Activated CD4-positive, alpha-beta T cell treated with anti-CD3 and anti-CD28 coated beads, Interleukin-2, amount 10 ng/mL, durations not matched to agents 24 days and 14 days (primary cell): ENCODE results near the gene LRP1B. TPM values are rescaled to one million over a fixed set of nuclear protein-coding genes. Genes with fewer than 3 reads are reported as not detected.

ENCODE experiments used
- DNase-seq: peaks from one replicate; pipeline ENCODE4 v3.0.0; 2022
- H3K27ac Mint-ChIP-seq: one replicate; pipeline ENCODE4 v1.8.0; 2022; ENCODE audit warnings: mild to moderate bottlenecking, mixed read lengths
- H3K27me3 Mint-ChIP-seq: one replicate; pipeline ENCODE4 v1.8.0; 2022; ENCODE audit warnings: mixed read lengths
- H3K36me3 Mint-ChIP-seq: one replicate; pipeline ENCODE4 v1.8.0; 2022; ENCODE audit warnings: low read depth, mild to moderate bottlenecking, mixed read lengths
- H3K4me1 Mint-ChIP-seq: one replicate; pipeline ENCODE4 v1.8.0; 2021; ENCODE audit warnings: mixed read lengths
- H3K4me3 Mint-ChIP-seq: one replicate; pipeline ENCODE4 v1.8.0; 2022; ENCODE audit warnings: mild to moderate bottlenecking, moderate library complexity, mixed read lengths
- H3K9me3 Mint-ChIP-seq: one replicate; pipeline ENCODE4 v1.8.0; 2021; ENCODE audit warnings: mixed read lengths
- intact Hi-C: fragments of 100-400 bp; cut with micrococcal nuclease; formaldehyde crosslinking; loops from one replicate; pipeline ENCODE4 v1.15.1; 2023
- total RNA-seq: library from RNA; stranded (reverse); gene quantifications from 2 replicates; pipeline ENCODE4 v1.2.3, GENCODE V29; 2022

LRP1B gene
- total RNA-seq, 1 donor from 2014 or later: not detected

DNA sequence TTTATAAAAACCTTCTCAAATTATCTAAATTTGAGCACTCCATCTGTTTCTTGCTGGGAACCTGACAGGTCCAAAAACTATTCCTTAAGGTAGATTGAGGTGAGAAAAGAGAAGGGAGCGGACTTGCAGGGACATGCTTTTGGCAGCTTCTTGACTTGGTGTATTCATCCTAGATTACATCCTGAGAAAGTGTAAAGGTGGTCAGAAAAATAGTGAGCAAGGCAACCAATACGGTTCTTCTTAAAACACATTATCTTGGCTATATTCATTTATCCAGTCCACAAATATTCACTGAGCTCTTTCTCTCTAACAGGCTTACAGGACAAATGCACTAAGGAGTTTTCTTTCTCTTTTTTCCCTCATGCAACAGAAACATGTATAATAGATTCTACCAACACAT, 230.0 kb downstream of the LRP1B start:
- H3K9me3 Mint-ChIP-seq: no peaks in the 10 kb centered on the region
- no peak overlapping the region for H3K4me3 Mint-ChIP-seq
- no peak for DNase-seq
- no peak overlapping the region for H3K27ac Mint-ChIP-seq
- H3K27me3 Mint-ChIP-seq: no peaks in the 10 kb centered on the region
- no peaks in the 10 kb centered on the region for H3K4me1 Mint-ChIP-seq
- intact Hi-C loops: no loop called here
- H3K36me3 Mint-ChIP-seq: no peaks in the 10 kb centered on the region

DNA sequence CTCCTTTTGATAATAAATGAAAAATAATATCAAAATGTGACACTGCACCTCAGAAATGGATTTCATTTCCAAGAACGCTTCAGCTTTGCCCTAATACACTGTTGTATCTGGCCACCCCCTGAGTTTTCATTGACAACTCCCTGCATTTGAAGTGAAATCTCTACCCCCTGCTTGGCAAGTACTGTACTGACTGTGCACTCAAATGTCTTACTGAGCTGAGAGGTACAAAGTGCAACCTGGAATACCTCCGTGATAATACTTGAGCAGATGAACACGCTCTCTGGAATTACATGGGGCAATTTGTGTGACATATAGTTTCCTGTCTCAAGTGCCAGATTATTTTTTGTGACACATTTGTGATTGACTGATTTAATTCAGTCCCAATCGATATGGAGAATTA, 231.1 kb downstream of the LRP1B start:
- H3K27ac Mint-ChIP-seq: no peak overlapping the region
- intact Hi-C loops: no loop called here
- no peak overlapping the region for H3K4me3 Mint-ChIP-seq

GRCh38 chr2:141889788-141890187, 241.0 kb downstream of the LRP1B start:
- Mint-ChIP-seq H3K4me1 (no peaks in the 10 kb centered on the region), H3K27ac (no peak overlapping the region), H3K27me3 (no peaks in the 10 kb centered on the region), H3K4me3 (no peak overlapping the region), H3K9me3 (no peaks in the 10 kb centered on the region), H3K36me3 (no peaks in the 10 kb centered on the region)
- intact Hi-C loops: no loop called here
- no peak for DNase-seq

More for the DNA sequence above, 231.1 kb downstream of the LRP1B start:
- no peaks in the 10 kb centered on the region for H3K9me3 Mint-ChIP-seq
- no peaks in the 10 kb centered on the region for H3K4me1 Mint-ChIP-seq
- no peaks in the 10 kb centered on the region for H3K27me3 Mint-ChIP-seq
- no peak for DNase-seq
- no peaks in the 10 kb centered on the region for H3K36me3 Mint-ChIP-seq

DNA sequence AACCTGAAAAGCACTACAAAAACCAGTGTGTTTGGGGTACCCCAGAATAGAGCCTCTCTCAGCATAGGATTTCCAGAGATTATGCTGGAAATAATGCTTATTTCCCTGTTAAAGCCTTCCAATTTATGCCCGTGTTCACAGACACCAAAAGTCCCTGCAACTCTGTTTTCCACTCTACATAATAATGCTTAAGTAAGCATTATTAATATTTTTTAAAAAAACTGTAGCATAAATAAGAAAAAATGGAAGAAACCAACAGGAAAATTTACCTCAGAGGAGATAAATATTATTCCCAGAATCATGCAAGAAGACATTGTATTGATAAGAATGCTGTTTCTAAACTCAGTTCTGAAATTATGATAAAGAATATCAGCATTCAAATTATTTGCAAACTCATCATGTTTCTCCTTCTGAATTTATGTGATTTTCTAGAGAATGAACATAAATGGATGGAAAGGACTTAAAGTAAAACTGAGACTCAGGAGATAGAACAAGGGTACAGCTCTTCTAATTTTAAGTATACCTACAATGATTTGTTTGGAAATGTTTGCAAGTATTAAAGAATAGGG, 241.7 kb downstream of the LRP1B start:
- Mint-ChIP-seq H3K4me1 (no peaks in the 10 kb centered on the region), H3K27ac (no peak overlapping the region), H3K27me3 (no peaks in the 10 kb centered on the region), H3K9me3 (no peaks in the 10 kb centered on the region), H3K36me3 (no peaks in the 10 kb centered on the region), H3K4me3 (no peak overlapping the region)
- no peak for DNase-seq
- intact Hi-C loops: no loop called here

- H3K27me3 Mint-ChIP-seq: no peaks in the 10 kb centered on the region
- H3K36me3 Mint-ChIP-seq: no peaks in the 10 kb centered on the region
- intact Hi-C loops: no loop called here
These were observed 243.5 kb downstream of the LRP1B start for GRCh38 chr2:141887363-141887762.

GRCh38 chr2:141878016-141878415, 252.8 kb downstream of the LRP1B start:
- intact Hi-C loops: no loop called here
- H3K4me3 Mint-ChIP-seq: no peak overlapping the region
- no peaks in the 10 kb centered on the region for H3K9me3 Mint-ChIP-seq
- no peaks in the 10 kb centered on the region for H3K36me3 Mint-ChIP-seq
- H3K27me3 Mint-ChIP-seq: no peaks in the 10 kb centered on the region
- no peaks in the 10 kb centered on the region for H3K4me1 Mint-ChIP-seq
- no peak for DNase-seq
- H3K27ac Mint-ChIP-seq: no peak overlapping the region

More at GRCh38 chr2:141887363-141887762, 243.5 kb downstream of the LRP1B start:
- no peaks in the 10 kb centered on the region for H3K4me1 Mint-ChIP-seq
- no peak for DNase-seq
- no peak overlapping the region for H3K27ac Mint-ChIP-seq
- H3K9me3 Mint-ChIP-seq: no peaks in the 10 kb centered on the region
- no peak overlapping the region for H3K4me3 Mint-ChIP-seq

DNA sequence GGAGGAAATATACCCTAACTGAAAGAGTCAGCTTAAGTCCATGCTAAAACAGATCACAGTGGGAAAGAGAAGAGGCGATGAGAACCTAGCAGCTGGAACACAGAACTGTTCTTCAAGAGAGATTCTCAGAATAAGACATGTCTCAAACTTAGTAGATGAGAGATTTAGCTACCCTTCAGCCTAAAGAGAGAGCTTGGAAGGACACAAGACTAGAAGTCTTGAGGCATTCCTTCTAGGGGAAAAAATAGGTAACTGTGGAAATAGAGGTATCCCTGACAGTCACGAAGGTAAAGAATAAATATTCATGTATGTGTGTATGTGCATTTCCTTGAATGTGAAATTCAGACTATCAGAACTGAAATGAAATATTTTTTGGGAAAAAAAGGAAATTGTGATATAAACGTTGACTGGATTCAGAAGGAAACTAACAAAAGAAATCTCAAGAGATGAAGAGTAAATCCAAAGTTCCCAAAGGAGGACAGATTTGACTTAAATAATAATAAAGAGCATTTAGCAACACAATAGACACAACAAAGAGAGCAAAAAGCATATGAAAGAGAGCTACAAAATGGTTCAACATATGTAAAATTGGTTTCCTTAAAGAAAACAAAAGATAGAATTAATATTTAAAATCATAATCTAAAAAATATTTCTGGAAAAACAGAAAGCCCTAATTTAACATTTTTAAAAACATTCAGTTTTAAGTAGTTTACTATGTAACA, 258.7 kb downstream of the LRP1B start:
- Mint-ChIP-seq H3K9me3 (no peaks in the 10 kb centered on the region), H3K27me3 (no peaks in the 10 kb centered on the region), H3K4me1 (no peaks in the 10 kb centered on the region), H3K36me3 (no peaks in the 10 kb centered on the region), H3K4me3 (no peak overlapping the region), H3K27ac (no peak overlapping the region)
- no peak for DNase-seq
- intact Hi-C loops: no loop called here

GRCh38 chr2:141869572-141869971, 261.2 kb downstream of the LRP1B start:
- Mint-ChIP-seq H3K36me3 (no peaks in the 10 kb centered on the region), H3K9me3 (no peaks in the 10 kb centered on the region), H3K4me1 (no peaks in the 10 kb centered on the region), H3K27me3 (no peaks in the 10 kb centered on the region), H3K4me3 (no peak overlapping the region), H3K27ac (no peak overlapping the region)
- intact Hi-C loops: no loop called here
- DNase-seq: no peak

DNA sequence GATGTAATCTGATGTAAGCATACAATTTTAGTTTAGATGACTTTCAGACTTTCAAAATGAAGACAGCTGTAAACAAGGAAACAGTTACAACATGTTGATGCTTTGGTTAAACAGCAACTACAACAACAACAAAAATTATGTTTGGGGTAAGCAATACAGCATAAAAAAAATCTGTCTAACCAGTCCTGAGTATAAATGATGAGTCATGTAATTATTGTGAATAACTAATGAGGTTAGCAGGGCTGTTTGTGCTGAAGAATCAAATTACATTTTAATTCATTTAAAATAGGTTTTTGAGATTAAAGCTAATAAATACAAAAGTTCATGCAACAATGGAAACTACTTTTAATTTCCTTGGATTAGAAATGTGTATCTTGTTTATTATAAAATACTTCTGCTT, 266.9 kb downstream of the LRP1B start:
- intact Hi-C loops: no loop called here
- Mint-ChIP-seq H3K27ac (no peak overlapping the region), H3K9me3 (no peaks in the 10 kb centered on the region), H3K4me1 (no peaks in the 10 kb centered on the region), H3K4me3 (no peak overlapping the region), H3K36me3 (no peaks in the 10 kb centered on the region), H3K27me3 (no peaks in the 10 kb centered on the region)
- DNase-seq: no peak

GRCh38 chr2:141856215-141856919, 274.4 kb downstream of the LRP1B start:
- Mint-ChIP-seq H3K36me3 (no peaks in the 10 kb centered on the region), H3K27ac (no peak overlapping the region), H3K4me1 (no peaks in the 10 kb centered on the region), H3K9me3 (no peaks in the 10 kb centered on the region), H3K4me3 (no peak overlapping the region), H3K27me3 (no peaks in the 10 kb centered on the region)
- intact Hi-C loops: no loop called here
- DNase-seq: no peak

- intact Hi-C loops: no loop called here
- no peaks in the 10 kb centered on the region for H3K9me3 Mint-ChIP-seq
- DNase-seq: no peak
- no peaks in the 10 kb centered on the region for H3K27me3 Mint-ChIP-seq
- H3K4me1 Mint-ChIP-seq: no peaks in the 10 kb centered on the region
- no peak overlapping the region for H3K27ac Mint-ChIP-seq
- H3K4me3 Mint-ChIP-seq: no peak overlapping the region
- H3K36me3 Mint-ChIP-seq: no peaks in the 10 kb centered on the region
These were observed 282.6 kb downstream of the LRP1B start for GRCh38 chr2:141848191-141848590.

DNA sequence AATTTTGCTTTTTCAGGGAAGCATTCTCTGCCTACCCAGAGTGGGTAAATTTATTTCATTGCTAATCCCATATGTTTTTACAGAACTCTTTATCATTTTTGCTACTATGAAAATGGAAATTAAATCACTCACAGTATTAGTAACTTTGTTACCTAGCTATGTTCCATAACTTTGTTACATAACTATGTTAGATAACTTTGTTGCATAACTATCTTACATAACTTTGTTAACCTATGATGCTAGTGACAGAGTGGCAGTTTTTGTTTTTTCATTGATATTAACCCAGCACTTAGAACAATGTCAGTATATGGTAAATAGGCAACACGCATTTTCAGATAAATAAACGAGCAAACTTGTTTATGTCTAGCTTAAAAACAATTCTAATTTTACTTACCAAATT, 286.6 kb downstream of the LRP1B start:
- no peaks in the 10 kb centered on the region for H3K9me3 Mint-ChIP-seq
- H3K4me1 Mint-ChIP-seq: no peaks in the 10 kb centered on the region
- intact Hi-C loops: no loop called here
- H3K27me3 Mint-ChIP-seq: no peaks in the 10 kb centered on the region
- H3K36me3 Mint-ChIP-seq: no peaks in the 10 kb centered on the region
- H3K4me3 Mint-ChIP-seq: no peak overlapping the region
- DNase-seq: no peak
- H3K27ac Mint-ChIP-seq: no peak overlapping the region

DNA sequence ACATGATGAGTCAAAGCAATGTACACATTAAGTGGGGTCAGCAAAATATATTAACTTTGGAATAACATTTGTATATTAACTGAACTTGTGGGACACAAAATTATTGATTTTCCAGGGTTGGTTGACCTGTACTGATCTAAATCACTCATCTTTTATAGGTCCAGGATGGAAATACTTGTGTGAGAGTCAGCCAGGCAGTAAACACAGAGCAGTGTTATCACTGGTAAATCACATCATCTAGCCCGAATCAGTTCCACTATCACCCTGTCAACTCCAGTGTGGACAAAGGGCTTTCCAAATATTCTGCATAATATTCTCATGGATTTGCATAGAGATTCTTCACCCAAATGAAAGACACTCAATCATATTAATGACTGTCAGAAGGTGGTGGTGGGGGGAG, 295.7 kb downstream of the LRP1B start:
- no peaks in the 10 kb centered on the region for H3K9me3 Mint-ChIP-seq
- no peaks in the 10 kb centered on the region for H3K36me3 Mint-ChIP-seq
- no peak for DNase-seq
- no peaks in the 10 kb centered on the region for H3K27me3 Mint-ChIP-seq
- intact Hi-C loops: no loop called here
- no peak overlapping the region for H3K4me3 Mint-ChIP-seq
- H3K4me1 Mint-ChIP-seq: no peaks in the 10 kb centered on the region
- no peak overlapping the region for H3K27ac Mint-ChIP-seq

DNA sequence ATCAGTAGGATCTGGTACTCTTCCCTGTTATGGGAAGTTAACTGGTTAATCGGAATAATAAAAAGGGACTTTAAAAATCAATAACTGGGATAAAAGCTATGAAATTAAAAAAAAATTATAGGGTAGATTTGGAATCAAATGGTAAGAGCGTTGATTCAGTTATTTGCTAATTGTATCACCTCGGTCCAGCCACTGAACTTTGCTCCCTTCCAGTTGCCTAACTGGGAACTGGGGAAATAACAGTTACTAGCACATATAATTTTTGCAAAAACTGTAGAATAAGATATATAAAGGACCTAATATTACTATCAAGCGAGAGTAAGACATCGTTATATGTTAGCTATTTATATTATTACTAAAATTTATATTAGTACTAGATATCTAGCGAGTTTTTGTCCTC, 302.1 kb downstream of the LRP1B start:
- no peaks in the 10 kb centered on the region for H3K9me3 Mint-ChIP-seq
- H3K4me3 Mint-ChIP-seq: no peak overlapping the region
- H3K27me3 Mint-ChIP-seq: no peaks in the 10 kb centered on the region
- H3K27ac Mint-ChIP-seq: no peak overlapping the region
- no peak for DNase-seq
- intact Hi-C loops: no loop called here
- no peaks in the 10 kb centered on the region for H3K36me3 Mint-ChIP-seq
- H3K4me1 Mint-ChIP-seq: no peaks in the 10 kb centered on the region
